Central memory CD8-positive, alpha-beta T cell (primary cell): Measurements from ENCODE around the gene PRICKLE4.

Experiments
- ATAC-seq: fragments of 150-1000 bp; cut with Tn5 transposase; replicated peaks from 2 replicates; pipeline ENCODE4 v1.10.0; 2022; ENCODE audit warnings: mild to moderate bottlenecking, moderate FRiP score, moderate number of reproducible peaks; ENCODE audit not compliant: poor library complexity, severe bottlenecking; ENCODE audit errors: extremely low read depth
- DNase-seq, 2 donors: peaks; one replicate each; pipeline ENCODE4 v3.0.0; 2021; ENCODE audit warnings: low spot score in 2 of 2
- H3K27ac Mint-ChIP-seq: one replicate; pipeline ENCODE4 v1.8.0; 2022; ENCODE audit warnings: low read depth, mild to moderate bottlenecking, moderate library complexity, mixed read lengths
- H3K27me3 Mint-ChIP-seq: one replicate; pipeline ENCODE4 v1.8.0; 2022; ENCODE audit warnings: mixed read lengths
- H3K36me3 Mint-ChIP-seq: one replicate; pipeline ENCODE4 v1.8.0; 2022; ENCODE audit warnings: mild to moderate bottlenecking, moderate library complexity, mixed read lengths; ENCODE audit not compliant: insufficient read depth
- H3K4me1 Mint-ChIP-seq: one replicate; pipeline ENCODE4 v1.8.0; 2022; ENCODE audit warnings: mixed read lengths
- H3K4me3 Mint-ChIP-seq: one replicate; pipeline ENCODE4 v1.8.0; 2022; ENCODE audit warnings: mild to moderate bottlenecking, moderate library complexity, mixed read lengths
- H3K9me3 Mint-ChIP-seq: one replicate; pipeline ENCODE4 v1.8.0; 2022; ENCODE audit warnings: mixed read lengths

PRICKLE4 gene

GRCh38 chr6:41736800-41737555 is 43.6 kb upstream of the PRICKLE4 start:
- Mint-ChIP-seq H3K36me3 (peaks cover 14% of the 10 kb centered on the region), H3K4me3 (no peak overlapping the region), H3K27me3 (no peaks in the 10 kb centered on the region), H3K4me1 (peaks cover 16% of the 10 kb centered on the region), H3K9me3 (no peaks in the 10 kb centered on the region), H3K27ac (no peak overlapping the region)
- ATAC-seq (no peak), DNase-seq (no peak)

GRCh38 chr6:41737591-41738130 is 42.9 kb upstream of the PRICKLE4 start:
- H3K27me3 Mint-ChIP-seq: no peaks in the 10 kb centered on the region
- ATAC-seq: no peak
- no peak overlapping the region for H3K4me3 Mint-ChIP-seq
- H3K9me3 Mint-ChIP-seq: no peaks in the 10 kb centered on the region
- H3K4me1 Mint-ChIP-seq: peaks cover 10% of the 10 kb centered on the region
- no peak for DNase-seq
- peaks cover 11% of the 10 kb centered on the region for H3K36me3 Mint-ChIP-seq
- no peak overlapping the region for H3K27ac Mint-ChIP-seq

- Mint-ChIP-seq H3K4me1 (no peaks in the 10 kb centered on the region), H3K9me3 (no peaks in the 10 kb centered on the region), H3K27me3 (no peaks in the 10 kb centered on the region), H3K4me3 (no peak overlapping the region), H3K27ac (no peak overlapping the region), H3K36me3 (peaks cover 8% of the 10 kb centered on the region)
- no peak for ATAC-seq
- no peak for DNase-seq
Measured at GRCh38 chr6:41739041-41739440, 41.5 kb upstream of the PRICKLE4 start.

DNA sequence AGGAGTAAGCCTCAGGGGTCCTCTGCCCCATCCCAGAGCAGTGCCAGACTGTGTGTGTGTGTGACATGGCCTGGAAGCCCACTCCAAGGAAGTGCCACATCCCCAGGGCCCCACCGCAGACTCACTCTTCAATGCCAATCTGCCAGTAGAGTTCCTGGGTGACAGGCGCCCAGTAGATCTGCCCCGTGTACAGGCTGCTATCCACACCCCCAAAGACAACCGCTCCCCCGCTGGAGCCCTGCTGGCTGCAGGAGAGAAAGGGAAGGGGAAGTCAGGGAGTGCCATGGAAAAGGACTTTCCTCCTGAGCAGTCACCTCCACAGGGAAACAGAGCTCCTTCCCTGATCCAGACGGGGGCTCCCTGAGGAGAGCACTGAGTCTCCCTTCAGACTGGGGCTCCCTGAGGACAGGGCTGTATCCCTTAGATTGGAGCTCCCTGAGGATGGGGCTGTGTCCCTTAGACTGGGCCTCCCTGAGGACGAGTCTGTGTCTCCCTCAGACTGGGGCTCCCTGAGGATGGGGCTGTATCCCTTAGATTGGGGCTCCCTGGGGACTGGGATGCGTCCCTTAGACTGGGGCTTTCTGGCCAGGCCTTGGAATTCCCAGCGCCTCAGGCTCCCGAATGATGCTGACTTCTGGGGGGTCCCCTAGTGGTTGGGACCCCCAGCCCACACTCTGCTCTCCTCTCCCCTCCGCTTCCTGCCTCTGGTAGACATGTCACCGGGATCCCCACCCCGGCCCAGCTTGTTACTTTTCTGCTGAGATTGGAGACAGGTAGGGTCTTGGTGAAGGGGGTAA is 40.0 kb upstream of the PRICKLE4 start:
- no peak overlapping the region for H3K4me3 Mint-ChIP-seq
- H3K9me3 Mint-ChIP-seq: no peaks in the 10 kb centered on the region
- H3K27ac Mint-ChIP-seq: no peak overlapping the region
- no peaks in the 10 kb centered on the region for H3K4me1 Mint-ChIP-seq
- H3K27me3 Mint-ChIP-seq: no peaks in the 10 kb centered on the region
- H3K36me3 Mint-ChIP-seq: peaks cover 5% of the 10 kb centered on the region
- ATAC-seq (no peak), DNase-seq (no peak)

DNA sequence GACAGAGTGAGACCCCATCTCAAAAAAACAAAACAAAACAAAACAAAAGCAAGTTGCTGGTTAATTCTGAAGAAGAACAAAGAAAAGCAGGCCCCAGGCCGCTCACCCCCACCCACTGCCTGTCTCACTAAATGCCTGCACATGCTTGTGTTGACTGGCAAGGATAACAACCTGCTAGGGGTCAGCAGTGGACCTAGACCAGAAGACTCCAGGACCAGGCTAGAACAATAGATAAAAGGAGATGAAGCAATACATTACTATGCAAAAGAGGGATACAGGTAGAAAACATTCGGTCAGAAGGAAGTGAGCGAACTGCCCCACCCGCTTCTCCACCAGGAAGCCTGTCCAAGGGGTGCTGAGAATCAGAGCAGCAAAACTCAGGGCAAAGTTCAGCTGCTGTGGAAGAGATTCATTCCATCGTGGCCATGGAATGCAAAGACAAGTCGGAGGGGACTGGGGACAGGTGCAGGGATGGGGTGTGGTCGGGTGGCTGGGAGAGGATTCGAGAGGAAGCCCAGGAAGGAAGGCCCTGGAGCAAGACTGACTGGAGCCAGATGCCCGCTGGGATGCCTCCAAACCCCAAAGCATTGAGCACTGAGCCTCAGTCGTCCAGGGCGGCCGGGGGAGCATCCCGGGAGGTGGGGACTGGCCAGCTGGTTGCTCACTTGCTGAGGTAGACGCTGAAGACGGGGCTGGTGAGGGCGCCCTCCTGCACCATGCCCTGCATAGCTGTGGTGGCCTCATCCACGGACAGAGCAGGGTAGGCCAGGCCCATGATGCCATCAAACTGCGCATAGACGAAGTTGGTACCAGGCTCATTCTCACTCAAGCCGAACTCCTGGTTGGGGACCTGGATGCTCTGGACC is 38.7 kb upstream of the PRICKLE4 start:
- H3K27ac Mint-ChIP-seq: no peak overlapping the region

DNA sequence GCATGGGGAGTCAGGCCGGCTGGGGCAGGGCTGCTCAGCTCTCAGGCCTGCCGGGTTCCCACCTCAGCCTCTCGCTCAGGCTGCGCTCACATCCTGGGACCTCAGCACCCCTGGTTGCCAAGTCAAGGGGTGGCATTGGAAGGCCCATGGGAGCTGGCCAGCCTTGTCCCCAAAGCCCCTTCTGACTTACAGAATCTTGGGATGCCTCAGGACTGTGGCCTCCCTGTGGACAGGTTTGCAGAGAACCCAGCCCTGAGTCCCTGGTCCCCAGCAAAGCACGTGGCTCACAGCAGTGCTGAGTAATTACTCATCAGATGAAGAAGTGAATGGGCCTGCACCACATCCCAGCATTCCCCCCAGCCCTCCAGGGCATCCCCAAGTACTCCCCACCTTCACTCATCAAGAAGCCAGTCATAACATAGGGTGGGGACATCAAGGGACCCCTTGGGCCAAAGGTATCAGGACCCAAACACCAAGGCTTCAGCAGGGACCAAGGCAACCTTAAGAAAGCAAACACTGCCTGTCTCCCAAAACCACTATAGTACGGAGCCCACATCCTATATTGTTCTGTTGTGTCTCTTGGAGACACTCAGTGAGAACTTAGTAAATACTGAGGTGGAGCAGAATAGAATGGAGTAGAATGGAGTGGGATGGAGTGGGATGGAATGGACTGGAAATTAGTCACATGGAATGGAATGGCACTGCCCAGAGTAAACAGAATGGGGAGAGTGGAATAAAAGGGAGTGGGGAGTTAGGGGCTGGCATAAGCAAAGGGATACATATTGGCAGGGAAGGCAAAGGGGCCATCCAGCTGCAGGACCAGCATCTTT is 37.0 kb upstream of the PRICKLE4 start:
- Mint-ChIP-seq H3K27me3 (no peaks in the 10 kb centered on the region), H3K9me3 (no peaks in the 10 kb centered on the region), H3K4me3 (no peak overlapping the region), H3K4me1 (no peaks in the 10 kb centered on the region), H3K36me3 (peaks cover 1% of the 10 kb centered on the region), H3K27ac (no peak overlapping the region)
- DNase-seq: no peak
- ATAC-seq: no peak

More for the DNA sequence above, 38.7 kb upstream of the PRICKLE4 start:
- no peaks in the 10 kb centered on the region for H3K9me3 Mint-ChIP-seq
- no peak for DNase-seq
- peaks cover 1% of the 10 kb centered on the region for H3K36me3 Mint-ChIP-seq
- H3K27me3 Mint-ChIP-seq: no peaks in the 10 kb centered on the region
- no peak for ATAC-seq
- no peaks in the 10 kb centered on the region for H3K4me1 Mint-ChIP-seq
- H3K4me3 Mint-ChIP-seq: no peak overlapping the region

DNA sequence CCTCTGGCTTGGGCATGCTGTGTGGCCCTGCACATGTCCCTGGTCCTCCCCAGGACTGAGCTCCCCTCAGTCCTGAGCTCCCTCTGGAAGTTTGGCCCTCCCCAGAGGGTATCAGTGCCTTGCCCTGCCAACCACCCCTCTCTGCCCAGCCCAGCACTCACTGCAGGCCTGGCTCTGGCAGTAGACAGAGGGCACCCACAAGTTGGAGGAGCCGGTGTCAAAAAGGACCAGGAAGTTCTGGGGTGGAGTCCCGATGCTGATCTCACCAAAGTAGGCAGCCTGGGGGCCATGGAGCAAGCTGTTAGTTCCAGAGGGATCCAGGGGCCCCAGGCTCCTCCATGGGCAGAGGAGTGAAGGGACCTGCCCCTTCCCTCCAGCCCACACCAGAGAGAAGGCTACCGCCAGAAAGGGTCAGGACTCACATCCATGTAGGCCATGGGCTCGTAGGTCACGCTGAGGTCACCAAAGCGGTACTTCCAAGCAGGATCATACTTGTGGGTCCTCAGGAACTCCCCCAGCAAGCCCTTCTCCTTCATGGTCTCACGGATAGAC is 36.3 kb upstream of the PRICKLE4 start:
- H3K4me1 Mint-ChIP-seq: no peaks in the 10 kb centered on the region
- no peaks in the 10 kb centered on the region for H3K27me3 Mint-ChIP-seq
- H3K36me3 Mint-ChIP-seq: peaks cover 3% of the 10 kb centered on the region
- no peak overlapping the region for H3K4me3 Mint-ChIP-seq
- ATAC-seq (no peak), DNase-seq (no peak)
- no peaks in the 10 kb centered on the region for H3K9me3 Mint-ChIP-seq
- no peak overlapping the region for H3K27ac Mint-ChIP-seq

- Mint-ChIP-seq H3K4me3 (no peak overlapping the region), H3K27me3 (no peaks in the 10 kb centered on the region)
- no peak for DNase-seq
Measured at GRCh38 chr6:41746107-41746506, 34.5 kb upstream of the PRICKLE4 start.

GRCh38 chr6:41747256-41748101 is 33.1 kb upstream of the PRICKLE4 start, which contains the start of gene PGC:
PGC (minus strand) TSS chr6:41747397; CDS start chr6:41747334, 63 bp downstream.
- no peak for DNase-seq
- Mint-ChIP-seq H3K27me3 (no peaks in the 10 kb centered on the region), H3K4me3 (no peak within 1 kb of the TSS), H3K36me3 (peaks cover 3% of the 10 kb centered on the region), H3K9me3 (no peaks in the 10 kb centered on the region), H3K4me1 (no peaks in the 10 kb centered on the region), H3K27ac (no peak within 1 kb of the TSS)
- no peak for ATAC-seq

More at GRCh38 chr6:41746107-41746506, 34.5 kb upstream of the PRICKLE4 start:
- no peak for ATAC-seq
- Mint-ChIP-seq H3K9me3 (no peaks in the 10 kb centered on the region), H3K27ac (no peak overlapping the region), H3K4me1 (no peaks in the 10 kb centered on the region), H3K36me3 (peaks cover 3% of the 10 kb centered on the region)

DNA sequence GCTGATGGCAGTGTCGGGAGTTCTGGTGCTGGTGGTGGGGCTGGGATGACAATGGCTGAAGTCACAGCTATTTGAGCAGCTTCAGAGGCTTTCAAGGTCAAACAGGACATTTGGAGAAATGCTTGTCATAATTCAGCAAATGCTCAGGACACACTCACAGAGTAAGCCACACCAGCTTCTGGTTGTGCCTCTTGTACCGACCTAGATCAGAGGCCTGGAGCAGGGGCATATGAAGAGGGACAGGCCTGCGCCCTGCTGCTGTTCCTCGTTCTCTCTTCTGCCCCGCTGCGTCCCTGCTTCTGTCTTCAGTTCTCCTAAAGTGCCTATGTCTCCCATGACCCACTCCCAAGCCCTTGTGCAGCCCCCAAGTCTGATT is 32.5 kb upstream of the PRICKLE4 start:
- DNase-seq (no peak), ATAC-seq (no peak)
- H3K27ac Mint-ChIP-seq: no peak overlapping the region
- no peaks in the 10 kb centered on the region for H3K27me3 Mint-ChIP-seq
- H3K4me3 Mint-ChIP-seq: no peak overlapping the region
- no peaks in the 10 kb centered on the region for H3K9me3 Mint-ChIP-seq
- H3K4me1 Mint-ChIP-seq: no peaks in the 10 kb centered on the region
- peaks cover 3% of the 10 kb centered on the region for H3K36me3 Mint-ChIP-seq

- DNase-seq: no peak
- H3K4me1 Mint-ChIP-seq: no peaks in the 10 kb centered on the region
Measured at GRCh38 chr6:41748542-41748941, 32.0 kb upstream of the PRICKLE4 start.

More at GRCh38 chr6:41748542-41748941, 32.0 kb upstream of the PRICKLE4 start:
- ATAC-seq: no peak
- Mint-ChIP-seq H3K36me3 (peaks cover 3% of the 10 kb centered on the region), H3K9me3 (no peaks in the 10 kb centered on the region), H3K27me3 (no peaks in the 10 kb centered on the region), H3K4me3 (no peak overlapping the region), H3K27ac (no peak overlapping the region)
